GM21515 (cell line): ENCODE data around the gene DBI.
A peak's percentile ranks its signal among the peaks of the same experiment; 100 is the strongest.

ENCODE experiments used
- ATAC-seq: cut with Tn5 transposase; IDR thresholded peaks from one replicate; pipeline ENCODE4 v1.9.1; 2021; ENCODE audit not compliant: unreplicated experiment

The DBI gene

DNA sequence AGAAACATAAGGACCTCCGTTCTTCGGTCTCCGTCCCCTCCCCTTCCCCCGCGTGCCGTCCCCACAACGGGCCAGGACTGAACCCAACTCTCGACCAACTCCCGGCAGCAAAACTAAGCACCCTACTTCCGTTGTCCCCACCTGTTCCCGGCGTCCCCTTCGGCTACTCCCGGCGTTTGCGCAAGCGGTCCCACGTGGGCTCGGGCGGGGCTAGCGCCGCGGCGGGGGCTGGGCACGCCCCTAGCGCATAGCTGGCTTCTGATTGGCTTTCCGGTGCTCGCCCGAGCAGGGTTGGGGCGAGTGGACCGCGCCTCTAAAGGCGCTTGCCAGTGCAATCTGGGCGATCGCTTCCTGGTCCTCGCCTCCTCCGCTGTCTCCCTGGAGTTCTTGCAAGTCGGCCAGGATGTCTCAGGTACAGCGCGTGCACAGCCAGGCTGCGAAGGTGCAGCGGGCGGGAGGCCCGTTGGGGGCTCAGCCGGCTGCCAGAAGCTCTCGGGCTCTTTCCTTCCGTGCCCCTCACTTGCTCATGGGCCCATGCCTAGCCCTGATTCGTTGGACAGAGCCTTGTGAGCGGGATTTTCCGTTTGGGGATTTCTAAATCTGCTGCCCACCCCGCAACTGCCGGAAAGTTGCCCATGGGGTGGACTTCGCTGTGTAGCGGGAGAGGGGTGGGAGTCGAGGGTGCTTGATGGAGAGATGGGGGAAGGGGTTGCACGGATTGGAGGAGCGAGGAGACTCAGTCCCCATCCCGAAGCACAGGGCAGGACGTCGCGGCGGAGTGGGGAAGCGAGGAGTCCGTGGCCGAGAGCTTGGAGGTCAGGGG, at the start of gene DBI, which contains the start of gene C2orf76:
Gene DBI, plus strand, starts transcription at position 329 of the 823 bp plus-strand sequence. Its CDS starts 75 bp downstream, at position 404.
Gene C2orf76, minus strand, starts transcription at position 186 of the 823 bp plus-strand sequence. CDS start 26,875 bp downstream, outside the sequence.
- ATAC-seq, result peak; percentile 97

- ATAC-seq, result no peak
Observed at GRCh38 chr2:119317554-119317953, 49.2 kb upstream of the DBI start.

DNA sequence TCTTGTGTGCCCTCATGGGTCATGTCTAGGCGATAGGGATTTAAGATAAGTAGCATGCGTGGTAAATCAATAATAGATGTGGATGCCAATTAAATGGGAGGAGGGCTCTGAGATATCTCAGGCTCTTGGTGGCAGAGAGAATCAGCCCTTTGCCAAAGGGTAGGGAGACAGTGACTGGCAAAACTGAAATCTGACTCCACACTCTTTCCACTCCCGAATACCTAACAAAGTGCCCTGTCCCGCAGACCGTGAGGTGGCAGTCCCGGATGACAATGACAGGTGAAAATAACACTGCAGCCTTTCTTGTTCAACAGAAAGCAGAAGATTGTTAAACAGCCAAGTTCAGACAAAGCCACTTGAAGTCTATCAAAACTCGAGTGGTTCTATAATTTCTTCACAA, 47.2 kb upstream of the DBI start:
- no peak for ATAC-seq

GRCh38 chr2:119323459-119323858, 43.3 kb upstream of the DBI start:
- ATAC-seq, result no peak

GRCh38 chr2:119324685-119325270, 42.0 kb upstream of the DBI start:
- ATAC-seq, result no peak

GRCh38 chr2:119326938-119327337, 39.8 kb upstream of the DBI start:
- ATAC-seq, result no peak

DNA sequence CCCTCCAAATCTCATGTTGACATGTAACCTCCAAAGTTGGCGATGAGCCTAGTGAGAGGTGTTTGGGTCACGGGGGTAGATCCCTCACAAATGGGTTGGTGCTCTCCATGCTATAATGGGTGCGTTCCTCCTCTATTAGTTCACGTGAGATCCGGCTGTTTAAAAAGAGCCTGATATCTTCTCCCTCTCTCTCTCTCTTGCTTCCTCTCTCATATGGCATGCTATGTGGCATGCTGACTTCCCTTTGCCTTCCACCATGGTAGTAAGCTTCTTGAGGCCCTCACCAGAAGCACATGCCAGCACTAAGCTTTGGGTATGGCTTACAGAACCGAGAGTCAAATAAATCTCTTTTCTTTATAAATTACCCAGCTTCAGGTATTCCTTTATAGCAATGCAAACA, 39.3 kb upstream of the DBI start:
- ATAC-seq, result no peak

- ATAC-seq, result no peak
Observed at GRCh38 chr2:119332953-119333352, 33.8 kb upstream of the DBI start.

- ATAC-seq, result no peak
Observed at GRCh38 chr2:119333360-119333759, 33.4 kb upstream of the DBI start.

DNA sequence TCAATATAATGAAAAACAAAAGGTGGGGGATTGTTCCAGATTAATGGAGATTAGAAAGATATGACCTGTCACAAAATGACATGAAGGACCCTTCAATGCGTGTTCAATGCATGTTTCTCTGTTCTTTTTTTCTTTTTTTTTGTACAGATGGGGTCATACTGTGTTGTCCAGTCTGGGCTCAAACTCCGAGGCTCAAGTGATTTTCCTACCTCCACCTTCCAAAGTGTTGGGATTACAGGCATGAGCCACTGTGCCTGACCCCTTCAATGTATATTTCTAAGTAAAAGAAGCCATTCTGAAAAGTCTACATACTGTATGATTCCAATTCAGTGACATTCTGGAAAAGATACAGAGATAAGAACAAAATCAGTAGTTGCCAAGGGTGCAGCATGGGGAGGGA, 32.9 kb upstream of the DBI start:
- no peak for ATAC-seq

DNA sequence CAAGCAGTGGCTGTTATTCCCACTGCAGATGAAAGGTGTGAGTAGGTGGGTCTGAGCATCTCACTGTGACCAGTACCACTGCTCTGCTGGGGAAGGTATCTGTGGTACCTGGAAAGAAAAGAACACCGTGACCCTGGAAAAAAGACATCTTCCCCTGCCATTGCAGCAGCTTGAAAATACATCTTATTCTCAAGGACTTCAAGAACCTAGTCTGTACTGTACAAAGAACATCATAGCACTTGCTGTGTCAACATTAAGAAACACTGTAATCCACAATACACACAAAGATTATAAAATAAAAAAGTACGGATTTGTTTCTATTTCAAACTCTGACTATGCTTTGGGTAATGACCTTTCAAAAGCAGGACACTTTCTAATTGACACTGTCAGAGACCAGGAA, 29.0 kb upstream of the DBI start:
- no peak for ATAC-seq

DNA sequence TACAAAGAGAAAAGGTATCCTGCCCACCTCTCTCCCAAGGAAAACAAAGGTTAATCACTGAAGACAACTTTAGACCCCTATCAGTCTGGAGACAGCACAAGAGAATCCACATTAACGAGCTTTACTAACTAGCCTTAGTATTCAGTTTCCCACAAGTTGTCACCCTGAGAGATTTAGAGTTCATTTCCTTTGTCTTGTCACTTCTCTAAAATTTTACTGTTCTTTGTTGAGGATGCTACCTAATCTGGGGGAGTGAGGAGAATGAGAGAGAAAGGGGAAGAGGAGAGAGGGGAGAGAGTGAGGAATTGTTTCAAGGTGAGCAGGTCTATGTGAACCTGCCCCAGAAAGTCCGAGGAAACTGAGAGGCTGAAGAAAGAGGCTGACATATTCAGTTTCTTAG, 28.5 kb upstream of the DBI start:
- no peak for ATAC-seq

DNA sequence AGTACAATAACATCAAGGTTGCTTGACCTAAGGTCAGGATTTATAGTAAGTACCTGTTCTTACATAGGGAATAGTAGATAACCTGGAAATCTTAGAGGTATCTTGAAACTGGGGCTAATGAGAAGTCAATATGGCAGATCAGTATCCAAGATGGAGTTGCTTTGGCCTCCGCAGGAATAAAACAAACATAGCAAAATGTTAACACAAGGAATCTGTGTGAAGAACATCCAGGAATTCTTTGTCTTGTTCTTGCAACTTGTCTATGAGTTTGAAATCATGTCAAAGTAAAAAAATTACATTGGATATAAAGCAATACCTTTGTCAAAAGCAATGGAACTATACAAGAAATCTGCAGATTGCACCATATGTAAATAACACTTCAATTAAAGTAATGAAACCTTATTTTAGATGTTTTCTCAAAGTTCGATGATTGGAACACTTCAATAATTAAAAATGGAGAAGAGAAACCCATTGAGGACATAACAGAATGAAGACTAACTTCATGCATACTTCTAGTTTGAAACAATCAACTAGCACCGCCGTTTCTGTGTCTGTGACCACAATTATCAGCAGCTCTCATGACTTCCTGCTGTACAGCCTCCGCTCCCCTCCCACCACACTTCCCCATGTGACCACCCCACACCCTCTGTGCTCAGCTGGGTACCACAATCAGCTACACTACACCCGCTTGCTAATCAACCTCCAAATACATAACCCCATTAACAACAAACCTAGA, 27.8 kb upstream of the DBI start:
- peak; percentile 99 for ATAC-seq

DNA sequence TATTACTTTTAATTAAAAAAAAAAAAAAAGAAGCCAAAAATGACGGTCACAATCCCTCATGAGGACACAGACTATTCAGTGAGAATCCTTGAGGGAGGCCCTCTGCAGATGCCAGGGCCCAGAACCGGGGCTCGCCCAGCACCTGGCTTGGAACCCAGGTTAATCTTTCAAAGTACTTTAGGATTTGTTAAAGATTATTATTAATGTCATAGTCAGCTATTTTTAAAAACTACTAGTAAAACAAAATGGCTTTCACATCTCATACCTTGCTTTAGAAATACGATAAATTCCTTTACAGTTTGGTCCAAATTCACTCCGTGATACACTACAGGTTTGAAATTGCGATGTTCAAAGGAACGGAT, 27.2 kb upstream of the DBI start:
- ATAC-seq, result no peak

DNA sequence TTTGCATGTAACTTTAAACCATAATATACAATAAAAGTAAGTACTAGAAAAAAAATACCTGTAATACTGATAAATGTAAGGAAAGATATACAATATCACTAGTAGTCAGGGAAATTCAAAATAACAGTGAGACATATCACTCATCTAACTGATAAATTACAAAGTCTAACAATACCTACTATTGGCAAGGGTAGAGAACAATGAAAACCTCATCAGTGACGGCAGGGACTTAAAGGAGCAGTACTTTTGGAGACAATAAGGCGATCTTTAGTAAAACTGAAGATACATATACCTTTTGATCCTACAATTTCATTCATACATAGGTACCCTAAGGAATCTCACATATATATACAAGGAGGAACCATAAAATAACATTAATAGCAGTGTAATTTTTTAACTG, 25.1 kb upstream of the DBI start:
- no peak for ATAC-seq

- no peak for ATAC-seq
Observed at GRCh38 chr2:119349289-119349688, 17.5 kb upstream of the DBI start.

DNA sequence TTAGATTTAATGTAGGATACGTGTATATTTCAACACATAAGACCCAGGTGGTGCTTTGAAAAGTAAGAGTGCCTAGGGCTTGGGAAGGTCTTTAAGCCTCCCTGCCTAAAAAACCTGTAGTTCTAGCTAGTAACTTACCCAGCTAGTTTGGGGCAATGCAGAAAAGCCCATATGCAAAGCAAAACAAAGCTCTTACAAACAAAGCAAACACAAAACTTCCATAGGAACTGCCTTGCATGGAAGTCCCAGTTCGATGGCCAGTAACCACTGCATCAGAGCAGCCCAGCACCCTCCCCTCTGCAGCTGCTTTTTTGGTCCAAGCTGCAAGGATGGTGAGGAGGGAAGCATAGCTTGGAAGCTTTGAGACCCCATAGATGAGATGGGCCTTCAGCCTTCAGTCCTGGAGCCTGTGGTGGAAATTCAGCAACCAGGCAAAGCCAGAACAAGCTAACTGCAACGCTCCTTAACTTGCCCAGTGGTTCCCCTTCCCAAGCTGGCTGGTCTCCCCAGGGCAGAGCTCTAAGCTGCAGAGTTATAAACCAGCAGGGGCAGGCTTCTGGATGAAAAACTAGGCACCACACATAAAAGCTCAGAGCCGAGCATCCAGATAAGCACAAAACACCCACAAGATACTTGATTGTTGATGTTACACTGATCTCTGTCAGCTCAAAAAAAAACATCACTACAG, 16.3 kb upstream of the DBI start:
- no peak for ATAC-seq

DNA sequence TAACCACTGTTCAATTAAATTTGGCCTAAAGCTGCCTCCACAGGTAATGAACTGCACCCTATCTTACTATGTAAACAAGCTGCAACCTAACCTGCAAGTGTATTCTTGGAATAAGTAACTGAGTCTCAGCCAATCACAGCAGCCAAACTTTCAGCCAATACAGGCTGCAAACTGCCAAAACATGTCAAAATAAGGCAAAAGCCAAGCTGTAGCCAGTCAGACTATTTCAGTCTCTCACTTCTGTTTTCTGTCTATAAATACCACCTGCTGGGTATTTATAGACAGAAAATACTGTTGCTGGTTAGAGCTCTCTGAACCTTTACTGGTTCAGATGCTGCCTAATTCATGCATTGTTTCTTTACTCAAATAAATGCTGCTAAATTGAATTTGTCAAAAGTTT, 14.4 kb upstream of the DBI start:
- ATAC-seq, result peak; percentile 93

GRCh38 chr2:119354860-119355259, 11.9 kb upstream of the DBI start:
- no peak for ATAC-seq

DNA sequence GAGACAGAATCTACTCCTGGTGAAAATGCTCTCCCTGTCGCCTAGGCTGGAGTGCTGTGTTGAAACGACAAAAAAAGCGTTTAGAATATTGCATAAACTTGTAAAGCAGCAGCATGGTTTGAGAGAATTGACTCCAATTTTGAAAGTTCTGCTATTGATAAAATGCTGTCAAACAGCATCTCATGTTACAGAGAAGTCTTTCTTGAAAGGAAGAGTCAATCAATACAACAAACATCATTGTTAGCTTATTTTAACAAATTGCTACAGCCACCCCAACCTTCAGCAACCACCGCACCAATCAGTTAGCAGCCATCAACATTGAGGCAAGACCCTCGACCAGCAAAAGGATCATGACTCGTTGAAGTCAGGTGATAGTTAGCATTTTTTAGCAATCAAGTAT, 7.0 kb upstream of the DBI start:
- ATAC-seq, result no peak

DNA sequence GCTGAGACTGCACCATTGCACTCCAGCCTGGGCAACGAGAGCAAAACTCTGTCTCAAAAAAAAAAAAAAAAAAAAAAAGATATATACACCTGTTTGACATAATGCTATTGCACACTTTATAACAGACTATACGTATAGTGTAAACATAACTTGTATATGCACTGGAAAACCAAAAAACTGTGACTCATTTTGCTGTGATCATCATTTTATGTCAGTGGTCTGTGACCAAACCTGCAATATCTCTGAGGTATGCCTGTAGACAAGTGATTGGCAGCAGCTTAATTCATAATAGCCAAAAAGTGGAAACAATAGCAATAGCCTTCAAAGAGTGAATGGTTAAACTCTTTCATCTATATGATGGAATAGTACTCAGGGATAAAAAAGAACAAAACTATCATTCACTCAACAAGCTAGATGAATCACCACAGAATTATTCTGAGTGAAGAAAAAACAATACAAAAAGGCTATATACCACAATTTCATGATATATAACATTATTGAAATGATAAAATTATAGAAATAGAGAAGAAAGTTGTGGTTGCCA, 6.3 kb upstream of the DBI start:
- no peak for ATAC-seq
